GM19324 (cell line): Measurements from ENCODE around the gene NTM.

Source experiments
- ATAC-seq: cut with Tn5 transposase; IDR thresholded peaks from one replicate; pipeline ENCODE4 v1.9.1; 2021; ENCODE audit warnings: mild to moderate bottlenecking, moderate library complexity; ENCODE audit not compliant: unreplicated experiment, low FRiP score

Gene NTM

DNA sequence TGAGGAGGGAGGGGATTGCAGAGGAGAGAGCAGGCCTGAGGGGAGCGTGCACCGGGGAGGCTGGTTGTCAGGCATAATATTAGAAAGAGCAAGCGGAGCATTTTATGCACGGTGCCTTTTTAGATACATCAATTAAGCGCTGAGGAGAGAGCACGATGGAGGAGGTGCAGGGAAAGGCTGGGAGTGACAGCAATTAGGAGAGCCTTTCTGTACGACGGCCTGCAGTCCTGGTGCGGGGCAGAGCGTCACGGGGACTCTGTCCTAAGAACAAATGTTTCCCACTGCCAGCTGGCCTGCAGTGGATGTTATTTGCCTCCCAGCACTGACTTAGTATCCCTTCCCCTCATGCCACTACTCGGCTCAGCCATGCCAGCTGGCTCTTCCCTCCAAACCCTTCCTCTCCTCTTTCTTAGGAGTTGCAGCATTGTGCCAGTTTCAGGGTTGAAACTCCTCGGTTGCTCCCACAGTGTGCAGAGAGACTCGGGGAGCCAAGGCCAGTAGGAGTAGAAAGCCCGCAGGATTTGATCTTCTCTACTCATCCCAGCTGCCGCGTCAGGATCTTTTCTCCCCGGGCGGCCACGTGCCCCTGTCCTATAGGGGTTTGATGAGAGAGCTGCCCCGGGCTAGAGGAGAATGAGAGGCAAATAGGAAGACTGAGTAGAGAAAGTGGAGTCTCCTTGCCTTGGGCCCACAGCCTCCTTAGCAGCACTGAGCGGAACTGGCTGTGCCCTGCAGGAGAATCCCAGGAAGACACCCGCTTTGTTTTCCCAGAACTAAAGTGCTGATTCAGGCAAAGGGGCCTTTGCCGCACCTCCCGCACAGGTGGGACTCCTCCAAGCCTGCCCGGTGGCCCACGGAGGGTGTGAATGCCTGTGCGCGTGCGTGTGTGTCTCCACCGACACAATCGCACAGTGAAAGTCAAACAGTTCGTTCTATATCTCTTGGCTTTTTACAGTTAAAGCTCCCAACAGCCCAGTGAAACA lies 875.3 kb downstream of the NTM start:
- ATAC-seq, result no peak

- ATAC-seq, result no peak
Observed at GRCh38 chr11:132248580-132248979, 878.2 kb downstream of the NTM start.

GRCh38 chr11:132249256-132249655 lies 878.8 kb downstream of the NTM start:
- no peak for ATAC-seq

GRCh38 chr11:132251061-132251460 lies 880.6 kb downstream of the NTM start:
- no peak for ATAC-seq

DNA sequence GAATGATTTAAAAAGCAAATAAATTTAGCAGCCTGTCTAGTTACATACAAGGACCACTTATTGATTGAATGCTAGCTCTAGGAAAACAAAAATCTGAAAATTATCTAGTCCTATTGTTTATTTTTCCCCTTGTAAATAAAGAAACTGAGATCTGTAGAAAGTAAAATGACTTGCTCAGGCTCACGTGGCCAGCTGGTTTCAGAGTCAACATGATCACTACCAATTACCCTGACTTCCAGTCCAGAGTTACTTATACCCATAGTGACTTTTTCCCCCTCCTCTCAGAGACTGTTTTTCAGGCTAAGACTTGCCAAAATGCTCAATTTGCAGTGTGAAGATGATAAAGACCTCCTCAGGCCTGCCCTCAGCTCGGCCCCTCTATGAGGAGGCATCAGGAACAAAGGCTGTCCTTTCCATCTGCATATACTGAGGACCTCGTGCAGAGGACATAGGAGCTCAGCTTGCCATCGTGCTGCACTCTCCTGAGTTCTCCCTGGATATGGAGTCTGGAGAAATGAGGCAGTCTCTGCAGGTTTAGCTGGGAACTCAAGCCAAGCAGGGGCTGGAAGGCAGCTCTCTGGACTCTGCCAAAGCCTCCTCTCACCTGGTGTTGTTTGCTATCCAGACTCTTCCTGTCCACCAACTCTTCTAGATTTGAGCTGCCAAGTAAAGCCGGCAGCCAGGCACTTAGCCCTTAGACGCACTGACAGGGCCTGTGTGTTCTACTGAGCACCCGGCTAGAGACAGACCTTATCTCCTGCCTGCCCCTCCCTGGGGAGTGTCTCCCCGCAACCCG lies 883.3 kb downstream of the NTM start:
- ATAC-seq, result no peak

- no peak for ATAC-seq
Observed at GRCh38 chr11:132254906-132255305, 884.5 kb downstream of the NTM start.

DNA sequence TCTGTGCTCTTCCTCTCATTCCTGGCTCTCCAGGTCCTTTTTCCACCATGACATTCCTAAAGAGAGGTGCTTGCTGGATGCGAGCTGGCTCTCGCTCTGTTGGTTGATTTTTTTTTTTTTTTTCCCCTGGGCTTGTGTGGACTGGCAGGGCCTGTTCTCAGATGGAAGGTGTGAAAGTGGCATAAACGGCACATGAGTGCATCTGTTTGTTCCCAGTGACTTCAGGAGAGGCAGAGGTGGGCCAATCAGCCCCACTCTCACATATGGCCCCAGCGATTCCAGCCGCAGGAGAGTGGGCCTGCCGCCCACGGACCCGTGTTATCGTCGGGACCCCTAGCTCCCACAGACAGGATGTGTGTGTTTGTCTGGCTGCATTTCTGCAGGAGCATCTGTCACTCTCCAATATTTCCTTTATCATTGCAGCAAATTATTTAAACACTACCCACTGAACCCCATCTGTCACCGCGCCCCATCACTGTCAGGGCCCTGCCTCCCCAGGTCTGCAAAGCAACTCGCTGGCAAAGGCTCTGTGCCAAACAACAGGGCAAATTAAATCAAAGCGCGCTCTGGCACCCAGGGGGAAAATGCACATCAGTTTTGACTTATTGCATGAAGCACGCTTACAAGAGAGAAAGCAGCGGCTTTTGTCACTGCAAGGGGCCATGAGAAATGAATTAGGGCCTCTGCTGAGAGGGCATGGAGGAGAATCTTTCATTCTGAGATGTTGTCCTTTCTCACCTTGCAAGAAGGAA lies 886.3 kb downstream of the NTM start:
- ATAC-seq, result no peak

DNA sequence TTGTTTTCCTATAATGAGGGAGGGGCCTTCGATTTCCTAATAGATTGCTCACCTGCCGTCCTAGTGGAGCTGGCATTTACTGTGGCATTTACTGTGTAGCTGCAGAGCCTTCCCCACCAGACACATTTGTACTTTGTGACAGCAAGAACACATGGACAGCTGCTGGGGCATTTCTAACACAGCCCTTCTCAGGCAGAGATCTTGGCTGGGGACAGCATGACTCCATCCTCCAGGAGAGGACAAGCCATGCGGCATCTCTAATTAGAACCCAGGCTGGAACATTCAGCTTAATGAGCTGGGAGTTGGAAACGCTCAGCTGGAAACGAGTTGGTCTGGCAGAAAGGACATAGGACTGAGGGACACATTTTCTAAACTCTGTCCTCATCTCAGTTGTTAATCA lies 887.5 kb downstream of the NTM start:
- ATAC-seq, result no peak

GRCh38 chr11:132258875-132259274 lies 888.5 kb downstream of the NTM start:
- no peak for ATAC-seq

DNA sequence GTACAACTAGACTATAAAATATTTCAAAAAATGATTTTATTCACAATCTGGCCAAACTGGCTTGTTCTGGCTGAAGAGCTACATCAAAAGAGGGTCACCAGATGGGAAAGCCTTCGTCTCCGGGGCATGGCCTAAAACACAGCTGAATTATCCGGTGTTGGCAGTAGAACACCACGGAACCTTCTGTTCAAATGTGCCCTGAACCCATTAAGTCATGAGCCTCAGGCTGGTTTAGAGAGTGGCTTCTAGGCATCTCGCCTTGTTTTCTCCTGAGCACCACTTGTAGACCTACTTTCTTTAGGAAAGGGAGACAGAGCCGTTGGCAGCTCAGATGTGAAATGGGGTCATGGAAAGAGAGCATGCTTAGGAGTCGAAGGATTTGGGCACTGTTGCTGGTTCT lies 890.2 kb downstream of the NTM start:
- no peak for ATAC-seq

DNA sequence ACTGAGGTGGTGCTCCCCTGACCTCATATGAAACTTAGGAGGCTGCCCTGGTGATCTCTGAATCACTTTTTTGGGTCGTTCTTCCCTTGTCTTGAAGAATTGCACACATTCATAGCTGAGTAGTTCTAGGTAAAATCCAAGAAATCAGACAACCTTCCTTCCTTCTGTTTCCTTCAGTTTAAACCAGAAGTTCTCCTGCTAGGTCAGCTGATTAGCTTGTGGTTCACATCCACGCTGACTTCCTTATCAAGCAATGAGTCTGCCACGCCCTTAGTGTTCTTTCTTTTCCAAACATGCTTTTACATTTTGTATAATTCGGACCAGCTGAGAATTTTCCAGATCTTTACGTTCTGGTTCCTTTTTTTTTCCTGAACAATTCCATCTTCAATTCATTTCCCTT lies 892.8 kb downstream of the NTM start:
- no peak for ATAC-seq

DNA sequence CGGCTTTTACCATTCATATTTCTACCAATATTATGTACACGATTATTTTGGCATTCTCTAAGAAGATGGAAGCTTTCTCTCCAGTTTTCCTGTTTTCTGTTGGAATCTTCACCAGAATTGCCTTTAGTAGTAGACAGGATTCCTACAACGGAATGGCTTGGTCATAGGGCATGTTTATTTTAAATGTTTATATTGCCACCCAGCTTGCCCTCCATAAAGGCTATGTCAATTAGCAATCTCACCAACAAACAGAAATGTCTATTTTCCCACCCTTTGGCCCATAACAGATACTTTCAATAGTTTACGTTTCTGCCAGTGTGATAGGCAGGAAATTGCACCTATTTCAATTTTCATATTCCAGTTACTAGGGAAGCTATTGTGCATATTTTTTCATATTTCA lies 893.5 kb downstream of the NTM start:
- ATAC-seq, result no peak

- ATAC-seq, result no peak
Observed at GRCh38 chr11:132264616-132265015, 894.2 kb downstream of the NTM start.

GRCh38 chr11:132278801-132279574 lies 908.6 kb downstream of the NTM start:
- no peak for ATAC-seq

DNA sequence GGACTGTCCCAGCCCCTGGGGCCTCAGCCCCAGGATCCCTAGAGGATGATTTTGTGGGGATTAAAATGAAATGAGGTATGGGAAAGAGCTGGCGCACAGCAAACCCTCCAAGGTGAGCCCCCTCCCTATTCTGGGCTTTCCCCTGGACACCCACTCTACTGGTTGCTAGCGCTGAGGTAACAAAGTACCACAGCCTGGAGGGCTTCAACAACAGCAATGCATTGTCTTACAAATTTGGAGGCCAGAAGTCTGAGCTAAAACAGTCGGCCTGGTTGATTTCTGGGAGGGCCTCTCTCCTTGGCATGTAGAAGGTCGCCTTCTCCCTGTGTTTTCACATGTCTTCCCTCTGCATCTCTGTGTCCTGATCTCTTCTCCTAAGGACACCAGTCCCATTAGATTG lies 913.6 kb downstream of the NTM start:
- no peak for ATAC-seq

DNA sequence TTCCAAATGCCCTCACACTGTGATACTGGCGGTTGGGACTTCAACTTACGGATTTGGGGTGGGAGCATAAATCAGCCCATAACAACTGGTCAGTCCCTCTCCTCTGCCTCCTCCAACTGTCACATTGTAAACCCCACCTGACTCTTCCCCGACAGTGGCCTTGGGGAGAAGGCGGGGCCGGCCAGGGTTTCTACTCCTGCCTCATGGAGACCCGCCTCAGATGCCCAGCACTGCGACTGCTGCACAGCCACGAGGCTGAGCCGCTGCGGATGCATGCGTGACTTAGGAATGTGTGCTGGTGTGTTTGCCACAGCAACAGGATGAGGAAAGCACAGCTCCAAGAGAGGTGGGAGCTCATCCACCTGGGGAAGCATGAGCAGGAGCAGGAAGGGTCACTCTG lies 914.2 kb downstream of the NTM start:
- ATAC-seq, result no peak

DNA sequence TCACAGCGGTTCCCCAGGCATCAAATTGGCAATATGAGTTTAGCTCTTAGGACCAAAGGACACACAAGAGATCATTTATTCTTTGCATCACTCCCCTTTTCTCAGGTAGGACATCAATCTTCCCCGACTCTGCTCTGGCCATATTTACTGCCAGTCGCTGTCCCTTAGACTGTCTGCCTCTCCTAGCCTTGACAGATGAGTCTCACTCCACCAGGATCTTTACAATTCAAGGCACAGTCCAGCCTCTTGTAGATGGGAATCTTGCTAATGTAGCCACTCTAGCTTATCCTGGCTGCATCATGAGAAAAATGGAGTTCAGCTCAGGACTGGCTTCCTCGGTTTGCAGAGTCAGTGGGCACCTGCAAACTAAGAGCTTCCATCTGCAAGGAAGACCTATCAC lies 915.2 kb downstream of the NTM start:
- no peak for ATAC-seq

- no peak for ATAC-seq
Observed at GRCh38 chr11:132286106-132286505, 915.7 kb downstream of the NTM start.

GRCh38 chr11:132288036-132288435 lies 917.6 kb downstream of the NTM start:
- no peak for ATAC-seq

- no peak for ATAC-seq
Observed at GRCh38 chr11:132289590-132290256, 919.3 kb downstream of the NTM start.
